GM23248 (cell line): ENCODE data around the gene CDS2. TPM values are rescaled to one million over a fixed set of nuclear protein-coding genes. Genes with fewer than 3 reads are reported as not detected.

Experiments used
- DNase-seq: peaks from one replicate; pipeline ENCODE4 v3.0.0-alpha.2; 2015
- H2AFZ ChIP-seq: fragments of 200-600 bp; sonication (generic); 2 replicates; pipeline ENCODE4 v1.6.1; 2016; ENCODE audit warnings: antibody characterized with exemption
- H3F3A ChIP-seq: fragments of 200-600 bp; sonication (generic); 2 replicates; pipeline ENCODE4 v1.6.1; 2016; ENCODE audit warnings: mild to moderate bottlenecking, antibody characterized with exemption, mixed run types; ENCODE audit not compliant: insufficient read depth
- H3K27ac ChIP-seq: fragments of 200-600 bp; sonication (generic); 2 replicates; pipeline ENCODE4 v1.5.1; 2016; ENCODE audit warnings: mild to moderate bottlenecking
- H3K27me3 ChIP-seq: fragments of 200-600 bp; sonication (generic); replicated peaks from 2 replicates; pipeline ENCODE4 v1.6.1; 2016; ENCODE audit warnings: mild to moderate bottlenecking; ENCODE audit not compliant: insufficient read depth
- H3K36me3 ChIP-seq: fragments of 200-600 bp; sonication (generic); 2 replicates; pipeline ENCODE4 v1.6.1; 2016; ENCODE audit warnings: low read depth, mild to moderate bottlenecking
- H3K4me1 ChIP-seq: fragments of 200-600 bp; sonication (generic); 2 replicates; pipeline ENCODE4 v1.6.1; 2016; ENCODE audit warnings: mild to moderate bottlenecking; ENCODE audit not compliant: insufficient read depth
- H3K4me2 ChIP-seq: fragments of 200-600 bp; sonication (generic); one replicate; pipeline ENCODE4 v1.6.1; 2016; ENCODE audit warnings: mild to moderate bottlenecking; ENCODE audit not compliant: unreplicated experiment
- H3K4me3 ChIP-seq: fragments of 200-600 bp; sonication (generic); 2 replicates; pipeline ENCODE4 v1.5.1; 2016; ENCODE audit warnings: mild to moderate bottlenecking
- H3K79me2 ChIP-seq: fragments of 200-600 bp; sonication (generic); 2 replicates; pipeline ENCODE4 v1.6.1; 2016; ENCODE audit warnings: mild to moderate bottlenecking; ENCODE audit not compliant: insufficient read depth
- H3K9ac ChIP-seq: fragments of 200-600 bp; sonication (generic); 2 replicates; pipeline ENCODE4 v1.6.1; 2016; ENCODE audit warnings: mild to moderate bottlenecking
- H3K9me2 ChIP-seq: fragments of 200-600 bp; sonication (generic); 2 replicates; pipeline ENCODE4 v1.6.1; 2016; ENCODE audit warnings: mixed run types, mild to moderate bottlenecking, moderate library complexity; ENCODE audit not compliant: insufficient read depth
- H3K9me3 ChIP-seq: fragments of 200-600 bp; sonication (generic); one replicate; pipeline ENCODE4 v1.6.1; 2017; ENCODE audit warnings: low read depth
- H4K20me1 ChIP-seq: fragments of 200-600 bp; sonication (generic); 2 replicates; pipeline ENCODE4 v1.6.0; 2016; ENCODE audit not compliant: insufficient read depth
- EZH2 ChIP-seq: fragments of 200-600 bp; sonication (generic); IDR thresholded peaks from 2 replicates; pipeline ENCODE4 v1.6.1; 2018; ENCODE audit warnings: antibody characterized with exemption, mild to moderate bottlenecking; ENCODE audit not compliant: insufficient read depth, poor library complexity, severe bottlenecking
- EZH2phosphoT487 ChIP-seq: fragments of 200-600 bp; sonication (generic); IDR thresholded peaks from 2 replicates; pipeline ENCODE4 v1.6.1; 2018; ENCODE audit warnings: antibody characterized with exemption, moderate library complexity, mild to moderate bottlenecking, low read depth; ENCODE audit not compliant: insufficient read depth
- WGBS, 2 experiments: methylation state at CpG; one replicate each; pipeline ENCODE4 v1.1.6; 2015 to 2017; ENCODE audit warnings: low lambda C conversion rate in 2 of 2, low coverage in 1 of 2; ENCODE audit errors: missing lambda C conversion rate in 2 of 2; 5-methylcytosine and 5-hydroxymethylcytosine counted together
- in situ Hi-C: fragments of 300-500 bp; cut with MboI; formaldehyde crosslinking; loops from 2 replicates; pipeline ENCODE4 v1.15.0; 2020
- polyA plus RNA-seq: library from polyadenylated mRNA; unstranded; fragments of >200 nt; fragmentation: Nextera tagmentation; extraction: Ambion mirVana; gene quantifications from 2 replicates; pipeline ENCODE4 v1.2.1, GENCODE V29; 2016
- total RNA-seq: library from RNA; depleted of rRNA; stranded (reverse); fragments of >200 nt; shearing (Covaris generic); gene quantifications from 2 replicates; pipeline ENCODE4 v1.2.3, GENCODE V29; 2014

Gene CDS2
- total and polyA plus RNA-seq, 2 experiments from 2014 or later = 29.4 to 31.6 TPM

DNA sequence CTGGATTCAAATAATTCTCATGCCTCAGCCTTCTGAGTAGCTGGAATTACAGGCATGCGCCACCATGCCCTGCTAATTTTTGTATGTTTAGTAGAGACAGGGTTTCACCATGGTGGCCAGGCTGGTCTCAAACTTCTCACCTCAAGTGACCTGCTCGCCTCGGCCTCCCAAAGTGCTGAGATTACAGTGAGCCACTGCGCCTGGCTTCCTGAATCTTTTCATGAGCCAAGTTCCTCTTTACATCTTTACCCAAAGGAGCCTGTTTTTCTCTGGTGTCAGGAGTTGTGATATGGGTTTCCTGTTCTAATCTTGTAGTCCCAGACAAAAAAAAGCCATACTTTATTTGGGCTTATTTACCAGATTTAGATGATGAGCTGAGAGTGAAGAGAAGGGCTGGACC is 41.4 kb upstream of the CDS2 start:
- no peak overlapping the region for H3K9ac ChIP-seq
- no peaks in the 10 kb centered on the region for H3K9me3 ChIP-seq
- H3K4me2 ChIP-seq = no peak overlapping the region
- no peaks in the 10 kb centered on the region for H3K36me3 ChIP-seq
- no peaks in the 10 kb centered on the region for H3K79me2 ChIP-seq
- no peak overlapping the region for H3K4me3 ChIP-seq
- H3K27me3 ChIP-seq = no peaks in the 10 kb centered on the region
- TF ChIP-seq EZH2phosphoT487 (no peak), EZH2 (no peak)
- H3F3A ChIP-seq = peaks cover 6% of the 10 kb centered on the region; the same call in 1 of the 2 replicates
- 96% methylated on average over 4 of the region's 4 CpGs for WGBS, 2 experiments
- H3K4me1 ChIP-seq = no peaks in the 10 kb centered on the region
- H3K9me2 ChIP-seq = no peaks in the 10 kb centered on the region
- no peak overlapping the region for H3K27ac ChIP-seq
- no peaks in the 10 kb centered on the region for H4K20me1 ChIP-seq
- no peak for DNase-seq
- no peak overlapping the region for H2AFZ ChIP-seq
- in situ Hi-C loops = no loop called here

GRCh38 chr20:5088688-5089087 is 38.1 kb upstream of the CDS2 start:
- no peaks in the 10 kb centered on the region for H3K4me1 ChIP-seq
- DNase-seq = no peak
- H3K4me2 ChIP-seq = no peak overlapping the region
- no peak overlapping the region for H2AFZ ChIP-seq
- H3F3A ChIP-seq = no peaks in the 10 kb centered on the region
- H3K36me3 ChIP-seq = no peaks in the 10 kb centered on the region
- no peak overlapping the region for H3K27ac ChIP-seq
- no peaks in the 10 kb centered on the region for H3K9me3 ChIP-seq
- H3K9ac ChIP-seq = no peak overlapping the region
- in situ Hi-C loops = no loop called here
- WGBS, 2 experiments = 76 to 85% methylated on average over 3 of the region's 3 CpGs
- no peak for TF ChIP-seq EZH2
- TF ChIP-seq EZH2phosphoT487 = no peak
- no peaks in the 10 kb centered on the region for H3K27me3 ChIP-seq
- H4K20me1 ChIP-seq = no peaks in the 10 kb centered on the region
- no peaks in the 10 kb centered on the region for H3K79me2 ChIP-seq
- H3K9me2 ChIP-seq = no peaks in the 10 kb centered on the region
- H3K4me3 ChIP-seq = no peak overlapping the region

DNA sequence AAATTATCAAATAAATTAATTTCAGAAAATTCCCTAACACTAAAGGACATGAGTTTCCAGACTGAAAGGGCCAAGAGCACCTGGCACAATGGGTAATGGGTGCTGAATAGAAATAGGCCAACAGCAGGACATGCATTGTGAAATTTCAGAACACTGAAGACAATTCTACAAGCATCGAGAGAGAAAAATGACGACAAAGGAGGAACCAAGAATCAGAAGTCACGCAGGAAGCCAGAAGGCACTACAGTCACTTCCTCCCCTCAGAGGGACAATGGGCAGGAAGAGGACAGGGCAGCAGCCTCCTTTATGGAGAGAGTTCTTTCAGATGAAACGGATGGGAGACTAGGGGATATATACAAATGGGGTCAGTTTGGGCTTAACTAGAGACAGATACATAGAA is 36.6 kb upstream of the CDS2 start:
- Histone ChIP-seq H3F3A (no peaks in the 10 kb centered on the region), H3K9me3 (no peaks in the 10 kb centered on the region), H2AFZ (no peak overlapping the region), H3K9ac (no peak overlapping the region), H3K27ac (no peak overlapping the region), H3K27me3 (no peaks in the 10 kb centered on the region), H3K4me1 (no peaks in the 10 kb centered on the region), H3K4me3 (no peak overlapping the region), H3K36me3 (no peaks in the 10 kb centered on the region), H3K79me2 (no peaks in the 10 kb centered on the region), H3K4me2 (no peak overlapping the region), H4K20me1 (no peaks in the 10 kb centered on the region), H3K9me2 (no peaks in the 10 kb centered on the region)
- no peak for DNase-seq
- TF ChIP-seq EZH2 (no peak), EZH2phosphoT487 (no peak)
- in situ Hi-C loops = loop anchor here (10.0 kb wide), 1 partner anchor 125 kb away; no protein-coding TSS in a partner anchor
- WGBS, 2 experiments = 95% methylated on average over 4 of the region's 4 CpGs

DNA sequence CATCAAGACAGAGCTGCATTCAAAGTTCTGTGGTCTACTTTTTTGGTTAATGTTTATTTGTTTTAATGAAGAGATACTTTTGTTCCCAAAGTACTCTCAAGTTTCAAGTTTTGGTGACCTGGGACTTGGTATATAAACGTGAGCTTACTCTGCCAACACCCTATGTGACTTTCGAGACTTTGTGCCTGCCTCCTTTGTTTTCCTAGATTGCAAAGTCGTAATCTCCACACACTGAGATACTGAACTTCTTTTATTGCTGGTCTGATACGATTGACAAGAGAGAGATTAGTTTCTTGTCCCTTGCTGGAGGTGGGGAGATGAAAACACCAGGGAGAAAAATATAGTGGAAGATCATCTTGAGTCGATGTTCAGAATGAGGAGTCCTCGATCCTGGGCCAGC is 34.9 kb upstream of the CDS2 start:
- WGBS, 2 experiments = 88 to 90% methylated on average over 6 of the region's 6 CpGs
- in situ Hi-C loops = loop anchor here (10.0 kb wide), 1 partner anchor 127 kb away; no protein-coding TSS in a partner anchor
- H3F3A ChIP-seq = no peaks in the 10 kb centered on the region
- H4K20me1 ChIP-seq = no peaks in the 10 kb centered on the region
- no peak overlapping the region for H2AFZ ChIP-seq
- DNase-seq = no peak
- no peaks in the 10 kb centered on the region for H3K27me3 ChIP-seq
- no peaks in the 10 kb centered on the region for H3K36me3 ChIP-seq
- H3K9ac ChIP-seq = no peak overlapping the region
- no peaks in the 10 kb centered on the region for H3K79me2 ChIP-seq
- H3K9me2 ChIP-seq = no peaks in the 10 kb centered on the region
- H3K4me1 ChIP-seq = no peaks in the 10 kb centered on the region
- no peak for TF ChIP-seq EZH2
- TF ChIP-seq EZH2phosphoT487 = no peak
- H3K4me3 ChIP-seq = no peak overlapping the region
- no peak overlapping the region for H3K27ac ChIP-seq
- no peak overlapping the region for H3K4me2 ChIP-seq
- no peaks in the 10 kb centered on the region for H3K9me3 ChIP-seq
